ENCODE measurements around the gene CCDC9. TPM values are rescaled to one million over a fixed set of nuclear protein-coding genes. Genes with fewer than 3 reads are reported as not detected.

The CCDC9 gene
- total RNA-seq, 4 donors from 2014 or later = 13.1 to 22.7 (median 18.5) TPM

DNA sequence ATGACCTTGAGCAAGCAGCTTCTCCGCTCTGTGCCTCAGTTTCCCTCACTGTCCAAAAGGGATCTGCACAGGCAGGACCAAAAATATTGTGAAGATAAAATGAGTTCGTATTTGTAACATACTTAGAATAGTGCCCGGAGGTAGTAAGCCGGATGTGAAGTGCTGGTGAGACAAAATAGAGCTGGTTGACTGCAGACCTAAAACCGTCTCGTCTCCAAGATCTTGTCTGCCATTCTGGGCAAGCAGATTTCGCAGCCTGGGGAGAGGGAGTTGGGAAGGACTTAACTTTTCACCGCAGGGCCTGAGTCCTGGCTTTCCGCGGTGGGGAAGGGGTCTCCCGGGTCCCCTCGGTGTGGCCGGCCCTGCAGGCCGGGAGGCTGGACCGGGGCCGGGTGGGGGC is 17.2 kb upstream of the CCDC9 start:
- ATAC-seq = no peak
- H3K4me1 ChIP-seq = peaks cover 8 to 22% of the 10 kb centered on the region in 2 donors

DNA sequence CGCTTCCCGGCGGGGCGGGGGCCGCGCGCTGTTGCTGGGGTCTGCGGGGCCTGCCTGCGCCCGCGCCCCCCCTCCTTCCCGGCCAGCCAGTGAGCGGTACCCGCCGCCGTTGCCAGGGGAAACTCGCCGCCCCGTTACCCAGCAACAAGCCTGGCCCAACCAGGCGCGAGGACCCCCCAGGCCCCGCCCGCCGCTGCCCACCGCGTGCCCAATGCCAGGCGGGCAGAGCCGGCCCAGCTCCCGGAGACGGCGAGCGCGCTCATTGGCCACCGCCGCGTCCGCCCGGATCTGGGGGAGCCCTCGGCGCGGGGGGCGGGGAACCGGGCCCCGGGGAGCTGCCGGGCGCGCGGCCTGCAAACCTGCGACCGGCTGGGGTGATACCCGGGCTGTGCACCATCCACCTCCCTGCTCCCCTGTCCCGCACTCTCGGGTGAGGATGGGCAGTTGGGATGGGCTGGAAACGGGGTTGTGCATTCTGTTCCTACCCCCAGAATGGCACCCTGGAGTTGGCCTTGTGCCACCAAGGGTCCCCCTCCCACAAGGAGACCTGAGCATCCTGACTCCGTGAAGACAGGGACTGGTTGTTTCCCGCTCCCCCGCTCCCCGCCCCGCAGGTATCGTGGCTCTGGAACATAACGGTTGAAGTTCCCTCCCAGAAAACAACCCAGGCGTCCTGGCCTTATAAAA is 16.6 kb upstream of the CCDC9 start:
- ATAC-seq (no peak), DNase-seq (no peak)
- H3K4me3 ChIP-seq = peak overlapping the region in 2 of 4 donors; percentile 17 to 41
- H3K27ac ChIP-seq = no peak overlapping the region
- H3K27me3 ChIP-seq = peaks cover 30 to 36% (median 34%) of the 10 kb centered on the region in 3 donors
- TF ChIP-seq, protein P1, sequence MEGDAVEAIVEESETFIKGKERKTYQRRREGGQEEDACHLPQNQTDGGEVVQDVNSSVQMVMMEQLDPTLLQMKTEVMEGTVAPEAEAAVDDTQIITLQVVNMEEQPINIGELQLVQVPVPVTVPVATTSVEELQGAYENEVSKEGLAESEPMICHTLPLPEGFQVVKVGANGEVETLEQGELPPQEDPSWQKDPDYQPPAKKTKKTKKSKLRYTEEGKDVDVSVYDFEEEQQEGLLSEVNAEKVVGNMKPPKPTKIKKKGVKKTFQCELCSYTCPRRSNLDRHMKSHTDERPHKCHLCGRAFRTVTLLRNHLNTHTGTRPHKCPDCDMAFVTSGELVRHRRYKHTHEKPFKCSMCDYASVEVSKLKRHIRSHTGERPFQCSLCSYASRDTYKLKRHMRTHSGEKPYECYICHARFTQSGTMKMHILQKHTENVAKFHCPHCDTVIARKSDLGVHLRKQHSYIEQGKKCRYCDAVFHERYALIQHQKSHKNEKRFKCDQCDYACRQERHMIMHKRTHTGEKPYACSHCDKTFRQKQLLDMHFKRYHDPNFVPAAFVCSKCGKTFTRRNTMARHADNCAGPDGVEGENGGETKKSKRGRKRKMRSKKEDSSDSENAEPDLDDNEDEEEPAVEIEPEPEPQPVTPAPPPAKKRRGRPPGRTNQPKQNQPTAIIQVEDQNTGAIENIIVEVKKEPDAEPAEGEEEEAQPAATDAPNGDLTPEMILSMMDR (IDR thresholded peaks at IDR 0.05 in 4 of 5, conservative IDR thresholded peaks at IDR 0.05 in 1 of 5) = no peak
- no peak for TF ChIP-seq POLR2A (IDR thresholded peaks at IDR 0.05)
- in situ Hi-C loops (cut with MboI; ENCODE audit: low sequenced_read_pairs in 4 of 4) = loop anchor here in 3 of 4 donors (10.0 kb wide), 2 partner anchors 95 to 105 kb away; partner anchors contain the start of gene SAE1 (in 1 of the 3)
- no peaks in the 10 kb centered on the region for H3K9me3 ChIP-seq
- no peaks in the 10 kb centered on the region for H3K36me3 ChIP-seq
- H3K4me1 ChIP-seq = peaks cover 8 to 27% of the 10 kb centered on the region in 2 donors
- intact Hi-C loops (cut with DNase I; ENCODE audit: low total_unique reads) = loop anchor here (5.0 kb wide), 1 partner anchor 107 kb away; the partner anchor contains the start of gene SAE1

More for the DNA sequence above, 17.2 kb upstream of the CCDC9 start:
- DNase-seq = no peak
- H3K27ac ChIP-seq = no peak overlapping the region
- peak overlapping the region in 2 of 4 donors; percentile 17 to 41 for H3K4me3 ChIP-seq
- no peaks in the 10 kb centered on the region for H3K9me3 ChIP-seq
- TF ChIP-seq, protein P1 (IDR thresholded peaks at IDR 0.05 in 4 of 5, conservative IDR thresholded peaks at IDR 0.05 in 1 of 5) = no peak
- TF ChIP-seq POLR2A (IDR thresholded peaks at IDR 0.05) = no peak
- in situ Hi-C loops (cut with MboI; ENCODE audit: low sequenced_read_pairs in 4 of 4) (no loop called here), intact Hi-C loops (cut with DNase I; ENCODE audit: low total_unique reads) (no loop called here)
- H3K27me3 ChIP-seq = peaks cover 30 to 36% (median 34%) of the 10 kb centered on the region in 3 donors
- no peaks in the 10 kb centered on the region for H3K36me3 ChIP-seq

DNA sequence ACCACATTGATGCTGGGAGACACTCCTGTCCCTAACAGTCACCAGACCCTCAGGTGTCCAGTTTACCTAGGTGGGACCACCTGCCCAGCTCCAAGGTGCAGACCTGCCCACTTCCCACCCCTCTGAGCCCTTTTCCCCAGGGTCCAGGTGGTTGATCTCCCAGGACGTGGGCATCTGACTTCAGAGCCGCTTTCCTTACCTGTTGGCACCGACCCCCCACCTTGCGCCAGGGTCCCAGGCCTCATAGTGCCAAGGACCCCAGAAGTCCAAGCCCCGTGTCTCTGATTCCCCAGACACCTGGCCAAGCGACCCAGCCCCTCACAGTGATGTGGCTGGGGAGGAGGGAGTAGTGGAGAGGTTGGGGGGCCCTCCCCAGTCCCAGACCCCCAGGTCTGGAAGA is 15.8 kb upstream of the CCDC9 start:
- Histone ChIP-seq H3K4me1 (peaks cover 8 to 27% of the 10 kb centered on the region in 2 donors), H3K4me3 (no peak overlapping the region), H3K27ac (no peak overlapping the region), H3K36me3 (no peaks in the 10 kb centered on the region), H3K9me3 (no peaks in the 10 kb centered on the region), H3K27me3 (peaks cover 30 to 36% (median 34%) of the 10 kb centered on the region in 3 donors)
- no peak for DNase-seq
- in situ Hi-C loops (cut with MboI; ENCODE audit: low sequenced_read_pairs in 4 of 4) = loop anchor here in 3 of 4 donors (10.0 kb wide), 2 partner anchors 96 to 106 kb away; partner anchors contain the start of gene SAE1 (in 1 of the 3)
- intact Hi-C loops (cut with DNase I; ENCODE audit: low total_unique reads) = loop anchor here (5.0 kb wide), 1 partner anchor 108 kb away; the partner anchor contains the start of gene SAE1
- ATAC-seq = no peak
- TF ChIP-seq POLR2A (IDR thresholded peaks at IDR 0.05) = no peak
- TF ChIP-seq, protein P1 (IDR thresholded peaks at IDR 0.05 in 4 of 5, conservative IDR thresholded peaks at IDR 0.05 in 1 of 5) = no peak

DNA sequence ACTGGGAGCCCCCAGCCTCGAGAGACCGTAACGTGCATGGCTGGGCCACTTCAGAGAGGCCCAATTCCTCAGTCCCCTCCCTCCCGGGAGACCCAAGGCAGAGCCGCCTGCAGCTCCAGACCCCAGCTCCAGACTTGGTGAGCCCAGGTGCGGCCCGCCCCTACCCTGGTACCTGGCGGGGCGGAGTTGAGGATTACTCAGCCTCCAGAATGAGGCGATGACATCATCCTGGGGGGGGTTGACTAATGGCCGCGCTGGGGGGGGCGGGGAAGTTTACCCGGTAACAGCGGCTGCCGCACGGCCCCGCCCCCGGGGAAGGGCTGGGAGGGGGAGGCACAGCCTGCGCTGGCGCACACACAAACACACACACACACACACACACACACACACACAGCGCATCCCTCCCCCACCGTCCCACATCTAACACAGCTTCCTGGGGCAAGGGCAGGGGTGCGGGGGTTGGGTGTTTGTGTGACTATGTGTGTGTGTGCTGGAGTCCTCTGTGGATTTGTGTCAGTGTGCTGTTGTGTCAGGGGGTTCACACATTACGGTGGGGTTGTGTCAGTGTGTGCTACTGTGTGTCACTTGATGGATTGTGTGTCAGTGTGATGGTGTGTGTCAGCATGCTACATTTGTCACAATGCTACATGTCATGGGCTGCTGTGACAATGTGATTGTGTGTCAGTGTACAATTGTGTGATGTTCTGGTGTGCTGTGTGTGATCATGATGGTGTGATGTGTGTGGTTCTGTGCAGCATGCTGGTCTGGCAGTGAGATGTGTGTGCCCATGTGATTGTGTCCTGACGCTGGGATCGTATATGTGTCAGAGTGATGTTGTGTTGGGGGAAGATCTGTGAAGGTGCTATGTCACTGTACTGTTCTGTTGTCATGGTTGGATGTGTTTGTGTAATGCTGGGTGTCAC is 15.1 kb upstream of the CCDC9 start:
- intact Hi-C loops (cut with DNase I; ENCODE audit: low total_unique reads) = loop anchor here (1.0 to 5.0 kb wide), 2 partner anchors 10 to 109 kb away; partner anchors contain the start of genes BBC3 and SAE1
- Histone ChIP-seq H3K4me1 (peaks cover 8 to 27% of the 10 kb centered on the region in 2 donors), H3K9me3 (no peaks in the 10 kb centered on the region), H3K27me3 (peaks cover 30 to 36% (median 34%) of the 10 kb centered on the region in 3 donors), H3K27ac (no peak overlapping the region), H3K36me3 (no peaks in the 10 kb centered on the region), H3K4me3 (no peak overlapping the region)
- no peak for ATAC-seq
- DNase-seq = peak in 1 of 2 donors; percentile 45
- in situ Hi-C loops (cut with MboI; ENCODE audit: low sequenced_read_pairs in 4 of 4) = loop anchor here in 3 of 4 donors (10.0 kb wide), 2 partner anchors 96 to 106 kb away; partner anchors contain the start of gene SAE1 (in 1 of the 3)
- TF ChIP-seq POLR2A (IDR thresholded peaks at IDR 0.05) = no peak
- TF ChIP-seq, protein P1 (IDR thresholded peaks at IDR 0.05 in 4 of 5, conservative IDR thresholded peaks at IDR 0.05 in 1 of 5) = no peak
